Anterior cingulate cortex (tissue), 58 donors: Measurements from ENCODE around the gene USP2.

Experiments used
- DNase-seq, 58 donors: peaks; one replicate each; lab custom pipeline; 2025; lab: John Stamatoyannopoulos, UW

USP2 gene

DNA sequence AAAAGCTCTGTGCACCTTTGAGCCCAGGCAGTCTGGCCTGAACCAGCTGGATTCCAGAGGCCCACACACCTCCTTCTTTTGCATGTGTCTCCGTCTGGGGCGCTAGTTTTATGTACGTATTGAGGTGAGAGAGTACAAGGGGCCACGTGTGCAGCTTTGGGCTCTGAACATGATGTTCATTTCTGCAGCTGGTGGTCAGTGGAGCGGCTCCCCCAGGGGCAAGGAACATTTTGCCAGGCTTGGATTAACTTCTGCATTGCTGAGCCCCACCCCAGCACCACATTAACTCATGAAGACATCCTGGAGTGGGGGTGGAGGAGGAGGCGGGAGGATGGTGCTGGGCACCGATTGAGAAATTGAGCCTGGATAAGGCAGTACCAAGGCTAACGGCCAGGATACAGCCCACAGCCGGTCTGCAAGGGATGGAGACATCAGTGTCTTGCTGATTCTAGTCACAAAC is 13.8 kb downstream of the USP2 start:
- peak in 5 of 58 donors; percentile 23 to 34 (median 32) for DNase-seq

GRCh38 chr11:119366690-119367620 is 14.5 kb downstream of the USP2 start:
- DNase-seq = peak in 13 of 58 donors; percentile 12 to 64 (median 37)

GRCh38 chr11:119365071-119365591 is 16.4 kb downstream of the USP2 start:
- DNase-seq = peak in 14 of 58 donors; percentile 25 to 62 (median 46)

- peak in 43 of 58 donors; percentile 26 to 82 (median 51) for DNase-seq
These were observed 17.5 kb downstream of the USP2 start for GRCh38 chr11:119363851-119364590.

DNA sequence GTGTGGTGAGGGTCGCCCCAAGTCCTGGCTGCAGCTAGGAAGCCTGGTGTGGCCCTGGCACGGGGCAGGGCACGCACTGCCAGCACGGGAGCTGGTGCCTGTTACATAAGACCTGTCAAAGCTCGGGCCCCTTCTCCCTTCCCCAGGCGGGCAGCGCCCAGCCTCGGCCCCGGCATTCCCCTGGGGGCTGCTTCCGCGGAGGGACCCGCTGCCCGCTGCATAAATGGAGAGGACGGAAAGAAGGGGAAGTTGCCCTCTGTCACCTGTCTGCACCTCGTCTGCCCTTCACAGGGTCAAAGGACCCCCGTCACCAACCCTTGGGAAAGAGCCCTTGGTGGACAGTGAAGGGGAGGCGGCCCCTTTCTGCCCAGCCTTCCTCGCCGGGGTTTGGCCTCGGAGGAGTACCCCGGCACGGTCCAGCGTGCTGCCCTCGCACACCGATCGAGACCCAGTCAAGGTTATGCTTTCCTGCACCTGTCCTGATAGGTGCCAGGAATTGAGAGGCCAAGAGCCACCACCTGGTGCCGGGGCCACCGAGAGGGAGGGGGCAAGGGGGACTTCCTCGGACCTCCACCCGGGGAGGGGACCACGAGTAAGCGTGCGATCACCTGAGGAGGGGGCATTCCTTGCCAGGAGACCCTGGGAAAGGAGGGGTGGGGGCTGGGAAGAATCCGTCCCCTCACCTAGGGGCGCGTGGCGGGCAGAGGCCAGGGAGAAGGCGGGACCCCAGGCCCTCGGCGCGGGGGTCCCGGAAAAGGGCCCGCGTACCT is 18.2 kb downstream of the USP2 start:
- DNase-seq = peak in 3 of 58 donors; percentile 27 to 56 (median 35)

- DNase-seq = no peak
These were observed 18.8 kb downstream of the USP2 start for GRCh38 chr11:119362741-119363080.

DNA sequence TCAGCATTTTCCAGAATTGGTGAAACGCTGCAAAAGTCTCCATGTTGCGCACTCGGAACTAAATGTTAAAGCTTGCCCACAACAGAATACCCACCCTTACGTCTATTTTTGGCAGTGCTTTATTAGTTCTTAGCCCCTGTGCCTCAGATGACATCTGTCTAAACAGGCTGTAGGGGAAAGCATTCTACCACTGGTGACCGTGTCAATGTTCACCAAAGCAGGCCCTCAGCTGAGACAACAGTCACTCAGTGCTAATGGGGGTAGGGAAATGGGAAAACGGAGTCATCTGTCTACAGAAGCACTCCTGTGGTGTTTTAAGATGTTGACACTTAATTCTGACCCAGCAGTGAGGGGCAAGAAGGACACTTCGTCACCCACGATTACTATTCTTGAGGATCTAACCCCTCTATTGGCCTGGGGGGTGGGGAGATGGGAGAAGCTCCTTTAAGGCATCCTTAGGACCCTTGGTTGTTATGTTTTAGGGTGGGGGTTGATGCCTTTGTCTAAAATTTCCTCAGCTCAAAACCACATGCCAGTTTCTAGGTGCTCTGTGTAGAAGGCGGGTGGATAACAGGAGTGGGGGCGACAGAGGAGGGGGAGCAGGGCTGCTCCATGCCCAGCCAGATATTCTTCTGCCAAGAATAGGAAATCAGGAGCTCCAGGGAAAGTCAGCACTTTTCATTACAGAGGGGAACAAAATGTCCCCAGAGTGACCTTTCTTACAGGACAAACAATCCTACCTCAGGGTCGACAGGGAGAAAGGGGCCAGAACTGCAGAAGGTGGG is 19.4 kb downstream of the USP2 start:
- peak in 2 of 58 donors; percentile 26 to 44 for DNase-seq

DNA sequence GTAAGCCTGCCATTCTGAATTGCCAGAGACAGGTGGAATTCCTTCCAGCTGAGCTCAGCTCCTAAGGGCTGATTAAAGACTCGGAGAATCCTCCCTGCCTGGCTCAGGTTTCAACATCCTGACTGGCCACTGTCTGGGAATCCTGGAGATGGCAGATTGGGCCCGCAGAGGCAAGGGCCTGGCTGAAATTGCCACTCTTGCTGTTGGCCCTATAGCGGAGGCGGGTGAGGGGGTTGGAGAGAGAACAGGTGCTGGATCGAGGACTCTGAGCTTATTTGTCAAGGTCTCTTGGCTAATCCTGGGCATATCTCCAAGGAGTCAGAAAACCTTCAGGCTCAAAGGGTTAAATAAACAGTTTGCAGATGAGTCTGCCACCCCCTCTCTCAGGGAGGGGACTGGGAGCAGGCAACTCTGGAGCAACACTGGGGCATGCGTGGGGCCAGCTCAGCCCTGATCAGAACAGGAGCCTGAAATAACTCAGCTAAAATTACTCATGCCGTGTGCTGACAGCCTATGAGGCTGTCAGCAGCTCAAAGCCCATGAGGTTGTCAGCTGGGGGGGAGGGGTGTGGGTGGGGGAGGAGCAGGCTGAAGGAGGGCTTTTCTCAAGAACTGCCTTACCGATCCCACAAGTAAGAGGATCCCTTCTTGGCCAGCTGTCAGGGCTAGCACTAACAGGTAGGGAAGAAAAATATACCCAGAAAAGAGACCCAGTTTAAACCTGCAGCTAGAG is 20.3 kb downstream of the USP2 start:
- peak in 32 of 58 donors; percentile 27 to 78 (median 53) for DNase-seq

- no peak for DNase-seq
These were observed 21.9 kb downstream of the USP2 start for GRCh38 chr11:119359365-119360214.

DNA sequence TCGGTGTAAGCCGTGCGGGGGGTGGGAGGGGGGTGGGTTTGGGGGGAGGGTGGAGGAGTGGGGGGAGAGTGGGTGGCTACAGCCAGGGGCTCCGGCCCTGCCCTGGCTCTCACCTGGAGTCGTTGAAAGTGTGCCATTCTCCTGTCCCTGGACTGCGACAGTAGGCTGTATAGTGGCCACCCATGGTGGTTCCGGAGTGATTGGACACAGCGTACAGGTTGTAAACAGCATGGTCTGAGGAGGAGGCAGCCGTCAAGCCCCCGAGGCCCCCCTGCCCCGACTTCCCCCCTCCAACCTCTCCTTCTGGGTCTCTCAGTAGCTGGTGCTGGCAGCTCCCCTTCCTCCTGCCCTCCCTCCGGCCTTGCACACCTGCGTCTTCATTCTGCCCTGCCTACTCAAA is 24.4 kb downstream of the USP2 start:
- no peak for DNase-seq

DNA sequence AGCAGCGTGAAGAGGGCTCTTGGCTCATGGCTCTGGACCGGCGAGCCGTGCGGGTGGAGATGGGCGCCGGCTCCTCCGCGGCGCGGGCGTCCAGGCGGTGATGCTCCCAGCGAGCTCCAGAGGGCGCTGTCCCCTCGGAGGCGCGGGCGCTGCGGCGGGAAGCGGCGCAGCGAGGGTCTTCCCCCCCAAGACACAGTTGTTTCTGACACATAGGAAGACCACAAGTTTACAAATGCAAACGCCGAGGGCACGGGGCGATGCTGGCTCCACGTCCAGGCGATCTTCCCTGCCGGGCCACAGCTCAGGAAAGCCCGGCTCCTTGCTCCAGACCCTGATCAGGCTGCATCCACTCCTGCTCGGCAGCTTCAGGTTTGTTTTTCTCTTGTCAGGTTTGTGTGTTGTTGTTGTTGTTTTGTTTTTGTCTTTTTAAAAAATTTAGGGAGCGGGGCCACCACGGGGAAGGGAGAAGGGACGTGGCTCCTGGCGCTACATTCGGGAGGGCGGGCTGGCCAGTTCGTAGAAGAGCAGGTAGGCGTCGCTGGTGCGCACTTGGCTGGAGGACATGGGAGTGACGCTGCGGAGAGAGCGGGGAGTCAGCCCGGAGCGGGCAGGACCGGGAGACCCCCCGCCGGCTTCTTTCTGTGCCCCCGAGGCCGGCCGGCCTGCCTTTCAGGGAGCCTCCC is 25.0 kb downstream of the USP2 start:
- DNase-seq = peak in 50 of 58 donors; percentile 13 to 78 (median 58)

- no peak for DNase-seq
These were observed 26.2 kb downstream of the USP2 start for GRCh38 chr11:119355091-119355843.

DNA sequence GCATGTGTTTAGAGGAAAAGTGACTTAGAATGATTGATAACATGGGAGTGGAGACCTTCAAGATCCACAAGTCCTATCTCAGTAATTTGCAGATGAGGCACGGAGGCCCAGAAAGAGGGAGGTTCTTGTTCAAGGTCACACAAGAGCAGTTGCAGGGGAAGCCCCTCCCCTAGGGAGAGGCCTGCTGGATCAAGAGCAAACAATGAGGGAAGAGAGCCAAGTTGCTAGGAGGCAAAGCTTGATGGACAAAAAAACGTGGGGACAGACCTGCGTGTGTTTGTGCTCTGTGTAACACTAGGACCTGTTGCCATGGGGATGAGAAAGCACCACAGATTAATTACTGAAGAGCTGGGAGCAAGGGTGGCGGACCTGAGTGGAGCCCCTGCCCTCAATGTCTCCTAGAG is 28.6 kb downstream of the USP2 start:
- peak in 7 of 58 donors; percentile 28 to 65 (median 47) for DNase-seq

GRCh38 chr11:119351232-119351631 is 30.3 kb downstream of the USP2 start:
- no peak for DNase-seq

DNA sequence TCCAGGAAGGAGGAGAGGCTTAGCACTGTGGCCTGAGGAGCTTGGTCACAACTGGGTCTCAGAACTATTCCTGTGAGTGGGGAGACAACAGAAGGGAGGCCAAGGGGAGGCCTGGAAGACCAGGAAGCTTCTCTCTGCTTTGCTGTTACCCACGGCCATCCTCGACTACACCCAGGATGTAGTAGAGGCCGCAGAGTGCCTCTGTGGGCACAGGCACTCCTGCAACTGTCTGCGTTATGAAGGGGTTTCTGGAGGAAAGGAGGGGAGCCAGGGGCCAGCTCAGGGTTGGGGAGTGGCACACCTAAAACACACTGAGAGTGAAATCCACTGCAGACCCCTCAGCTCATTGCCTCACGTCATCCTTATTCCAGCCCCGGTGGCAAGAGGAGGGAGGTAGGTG is 31.2 kb downstream of the USP2 start:
- no peak for DNase-seq

DNA sequence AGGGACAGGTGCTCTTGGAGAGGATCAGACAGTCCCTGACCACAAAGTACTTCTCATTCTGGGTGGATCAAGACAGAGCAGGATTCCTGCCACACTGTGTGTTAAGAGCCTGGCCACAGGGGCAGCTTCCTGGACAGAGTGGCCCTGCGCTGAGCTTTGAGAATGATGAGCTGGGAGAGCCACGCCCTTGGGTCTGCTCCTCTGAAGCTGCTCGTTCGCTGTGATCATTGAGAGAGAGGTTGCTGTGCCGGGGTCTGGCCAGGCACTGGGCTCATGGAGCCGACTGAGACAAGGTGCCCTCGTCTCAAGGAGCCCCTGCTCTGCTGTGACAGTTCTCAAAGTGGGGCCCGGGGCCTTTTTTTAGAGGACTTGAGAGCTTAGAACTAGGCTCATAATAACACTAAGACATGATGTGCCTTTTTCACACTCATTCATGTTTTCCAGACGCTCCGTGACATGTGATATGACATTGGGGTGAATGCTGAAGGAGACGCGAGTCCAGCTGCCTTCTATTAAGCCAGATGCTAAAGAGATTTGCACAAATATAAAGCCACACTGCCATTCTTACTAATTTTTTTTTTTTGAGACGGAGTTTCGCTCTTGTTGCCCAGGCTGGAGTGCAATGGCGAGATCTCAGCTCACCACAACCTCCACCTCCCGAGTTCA is 33.4 kb downstream of the USP2 start:
- no peak for DNase-seq
